ENCODE data around the gene ABCC1.

ABCC1 gene

DNA sequence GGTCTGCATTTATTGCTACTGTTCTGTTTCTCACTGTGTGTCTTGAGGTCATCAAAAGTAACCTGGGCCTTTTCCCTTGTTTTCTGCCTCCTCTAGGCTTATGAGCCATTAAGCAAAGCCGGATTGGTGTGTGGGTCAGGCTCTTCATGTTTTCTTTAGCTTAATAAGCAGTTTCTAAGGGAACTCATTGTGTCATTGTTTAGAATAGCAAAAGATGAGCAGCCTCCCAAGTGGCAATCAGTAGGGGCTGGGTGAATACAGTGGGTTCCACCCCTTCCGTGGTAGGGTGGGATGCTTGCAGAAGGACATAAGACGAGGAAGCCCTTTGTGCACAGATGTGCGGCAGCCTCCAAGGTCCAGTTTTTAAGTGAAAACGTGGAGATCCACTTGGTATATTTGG, 34.5 kb downstream of the ABCC1 start (continued):
- TF ChIP-seq, protein P1, sequence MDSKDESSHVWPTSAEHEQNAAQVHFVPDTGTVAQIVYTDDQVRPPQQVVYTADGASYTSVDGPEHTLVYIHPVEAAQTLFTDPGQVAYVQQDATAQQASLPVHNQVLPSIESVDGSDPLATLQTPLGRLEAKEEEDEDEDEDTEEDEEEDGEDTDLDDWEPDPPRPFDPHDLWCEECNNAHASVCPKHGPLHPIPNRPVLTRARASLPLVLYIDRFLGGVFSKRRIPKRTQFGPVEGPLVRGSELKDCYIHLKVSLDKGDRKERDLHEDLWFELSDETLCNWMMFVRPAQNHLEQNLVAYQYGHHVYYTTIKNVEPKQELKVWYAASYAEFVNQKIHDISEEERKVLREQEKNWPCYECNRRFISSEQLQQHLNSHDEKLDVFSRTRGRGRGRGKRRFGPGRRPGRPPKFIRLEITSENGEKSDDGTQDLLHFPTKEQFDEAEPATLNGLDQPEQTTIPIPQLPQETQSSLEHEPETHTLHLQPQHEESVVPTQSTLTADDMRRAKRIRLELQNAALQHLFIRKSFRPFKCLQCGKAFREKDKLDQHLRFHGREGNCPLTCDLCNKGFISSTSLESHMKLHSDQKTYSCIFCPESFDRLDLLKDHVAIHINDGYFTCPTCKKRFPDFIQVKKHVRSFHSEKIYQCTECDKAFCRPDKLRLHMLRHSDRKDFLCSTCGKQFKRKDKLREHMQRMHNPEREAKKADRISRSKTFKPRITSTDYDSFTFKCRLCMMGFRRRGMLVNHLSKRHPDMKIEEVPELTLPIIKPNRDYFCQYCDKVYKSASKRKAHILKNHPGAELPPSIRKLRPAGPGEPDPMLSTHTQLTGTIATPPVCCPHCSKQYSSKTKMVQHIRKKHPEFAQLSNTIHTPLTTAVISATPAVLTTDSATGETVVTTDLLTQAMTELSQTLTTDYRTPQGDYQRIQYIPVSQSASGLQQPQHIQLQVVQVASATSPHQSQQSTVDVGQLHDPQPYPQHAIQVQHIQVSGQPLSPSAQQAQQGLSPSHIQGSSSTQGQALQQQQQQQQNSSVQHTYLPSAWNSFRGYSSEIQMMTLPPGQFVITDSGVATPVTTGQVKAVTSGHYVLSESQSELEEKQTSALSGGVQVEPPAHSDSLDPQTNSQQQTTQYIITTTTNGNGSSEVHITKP (tag by site-specific recombination; IDR thresholded peaks at IDR 0.05), result no peak
- TF ChIP-seq ZNF510 (tag by site-specific recombination; IDR thresholded peaks at IDR 0.05; ENCODE audit: insufficient replicate concordance) (no peak), ZNF660 (tag by site-specific recombination; IDR thresholded peaks at IDR 0.05) (peak; percentile 47; the same call in 1 of the 2 replicates), ZNF701 (tag by site-specific recombination; IDR thresholded peaks at IDR 0.05) (no peak)
- TF ChIP-seq, protein P2, sequence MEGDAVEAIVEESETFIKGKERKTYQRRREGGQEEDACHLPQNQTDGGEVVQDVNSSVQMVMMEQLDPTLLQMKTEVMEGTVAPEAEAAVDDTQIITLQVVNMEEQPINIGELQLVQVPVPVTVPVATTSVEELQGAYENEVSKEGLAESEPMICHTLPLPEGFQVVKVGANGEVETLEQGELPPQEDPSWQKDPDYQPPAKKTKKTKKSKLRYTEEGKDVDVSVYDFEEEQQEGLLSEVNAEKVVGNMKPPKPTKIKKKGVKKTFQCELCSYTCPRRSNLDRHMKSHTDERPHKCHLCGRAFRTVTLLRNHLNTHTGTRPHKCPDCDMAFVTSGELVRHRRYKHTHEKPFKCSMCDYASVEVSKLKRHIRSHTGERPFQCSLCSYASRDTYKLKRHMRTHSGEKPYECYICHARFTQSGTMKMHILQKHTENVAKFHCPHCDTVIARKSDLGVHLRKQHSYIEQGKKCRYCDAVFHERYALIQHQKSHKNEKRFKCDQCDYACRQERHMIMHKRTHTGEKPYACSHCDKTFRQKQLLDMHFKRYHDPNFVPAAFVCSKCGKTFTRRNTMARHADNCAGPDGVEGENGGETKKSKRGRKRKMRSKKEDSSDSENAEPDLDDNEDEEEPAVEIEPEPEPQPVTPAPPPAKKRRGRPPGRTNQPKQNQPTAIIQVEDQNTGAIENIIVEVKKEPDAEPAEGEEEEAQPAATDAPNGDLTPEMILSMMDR (tag by site-specific recombination; IDR thresholded peaks at IDR 0.05), result no peak

DNA sequence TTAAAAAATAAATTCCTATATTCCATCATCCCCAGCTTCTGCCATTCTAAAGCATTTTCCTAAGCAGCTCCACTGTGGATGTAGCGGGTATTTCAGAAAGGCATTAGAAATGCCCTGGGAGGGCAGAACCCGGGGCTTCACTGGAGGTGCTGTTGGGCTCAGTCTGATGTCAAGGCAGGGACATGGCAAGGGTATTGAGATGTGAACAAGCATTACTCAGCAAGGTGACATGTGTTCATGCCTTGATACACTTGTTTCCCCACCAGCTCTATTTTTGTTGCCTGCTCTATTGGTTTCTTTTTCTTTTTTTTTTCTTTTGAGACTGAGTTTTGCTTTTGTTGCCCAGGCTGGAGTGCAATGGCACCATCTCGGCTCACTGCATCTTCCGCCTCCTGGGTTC, 35.7 kb downstream of the ABCC1 start:
- ChIA-PET POLR2A (interaction anchor here (1.1 kb wide), 1 partner anchor 97 kb away, joined by 3 read pairs; the partner anchor contains the start of gene CEP20), CTCF (interaction anchor here (0.6 kb wide), 1 partner anchor 209 kb away, joined by 5 read pairs; no protein-coding TSS in a partner anchor)
- Histone ChIP-seq H3K36me3 (ENCODE audit: control insufficient read depth in 2 of 2, insufficient read depth in 1 of 2, low read length in 2 of 2) (no peaks in the 10 kb centered on the region), H3K9me3 (ENCODE audit: control insufficient read depth, insufficient read depth, low read depth, low read length) (no peaks in the 10 kb centered on the region), H3K27ac (ENCODE audit: extremely low read depth, low read depth, low read length) (no peak overlapping the region), H3K4me3 (ENCODE audit: low read depth, low read length) (no peak overlapping the region), H3K4me1 (ENCODE audit: control insufficient read depth, insufficient read depth, low read length) (peaks cover 16% of the 10 kb centered on the region)
- TF ChIP-seq MEIS1 (CRISPR knock-in tag; IDR thresholded peaks at IDR 0.05; ENCODE audit: borderline replicate concordance) (no peak), ZNF48 (tag by site-specific recombination; IDR thresholded peaks at IDR 0.05) (no peak), KLF1 (tag by site-specific recombination; IDR thresholded peaks at IDR 0.05) (no peak), ZNF324 (tag by site-specific recombination; IDR thresholded peaks at IDR 0.05) (no peak), HOXA7 (CRISPR knock-in tag; IDR thresholded peaks at IDR 0.05; ENCODE audit: borderline replicate concordance) (no peak), ZNF610 (tag by site-specific recombination; IDR thresholded peaks at IDR 0.05; ENCODE audit: borderline replicate concordance) (no peak), ZNF621 (tag by site-specific recombination; IDR thresholded peaks at IDR 0.05) (no peak), BCL11B (tag by site-specific recombination; IDR thresholded peaks at IDR 0.05; ENCODE audit: low read depth) (no peak), ZFHX2 (tag by site-specific recombination; conservative IDR thresholded peaks at IDR 0.05) (no peak), ZNF426 (tag by site-specific recombination; IDR thresholded peaks at IDR 0.05) (no peak), YY2 (tag by site-specific recombination; IDR thresholded peaks at IDR 0.05) (no peak), ZNF776 (tag by site-specific recombination; IDR thresholded peaks at IDR 0.05; ENCODE audit: borderline replicate concordance) (no peak)
- TF ChIP-seq, protein P3, sequence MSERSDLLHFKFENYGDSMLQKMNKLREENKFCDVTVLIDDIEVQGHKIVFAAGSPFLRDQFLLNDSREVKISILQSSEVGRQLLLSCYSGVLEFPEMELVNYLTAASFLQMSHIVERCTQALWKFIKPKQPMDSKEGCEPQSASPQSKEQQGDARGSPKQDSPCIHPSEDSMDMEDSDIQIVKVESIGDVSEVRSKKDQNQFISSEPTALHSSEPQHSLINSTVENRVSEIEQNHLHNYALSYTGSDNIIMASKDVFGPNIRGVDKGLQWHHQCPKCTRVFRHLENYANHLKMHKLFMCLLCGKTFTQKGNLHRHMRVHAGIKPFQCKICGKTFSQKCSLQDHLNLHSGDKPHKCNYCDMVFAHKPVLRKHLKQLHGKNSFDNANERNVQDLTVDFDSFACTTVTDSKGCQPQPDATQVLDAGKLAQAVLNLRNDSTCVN (tag by site-specific recombination; optimal IDR thresholded peaks at IDR 0.05), result no peak
- TF ChIP-seq, protein P4, sequence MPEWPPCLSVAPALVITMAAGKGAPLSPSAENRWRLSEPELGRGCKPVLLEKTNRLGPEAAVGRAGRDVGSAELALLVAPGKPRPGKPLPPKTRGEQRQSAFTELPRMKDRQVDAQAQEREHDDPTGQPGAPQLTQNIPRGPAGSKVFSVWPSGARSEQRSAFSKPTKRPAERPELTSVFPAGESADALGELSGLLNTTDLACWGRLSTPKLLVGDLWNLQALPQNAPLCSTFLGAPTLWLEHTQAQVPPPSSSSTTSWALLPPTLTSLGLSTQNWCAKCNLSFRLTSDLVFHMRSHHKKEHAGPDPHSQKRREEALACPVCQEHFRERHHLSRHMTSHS (tag by site-specific recombination; IDR thresholded peaks at IDR 0.05), result no peak
- TF ChIP-seq, protein P5, sequence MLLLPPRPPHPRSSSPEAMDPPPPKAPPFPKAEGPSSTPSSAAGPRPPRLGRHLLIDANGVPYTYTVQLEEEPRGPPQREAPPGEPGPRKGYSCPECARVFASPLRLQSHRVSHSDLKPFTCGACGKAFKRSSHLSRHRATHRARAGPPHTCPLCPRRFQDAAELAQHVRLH (tag by site-specific recombination; IDR thresholded peaks at IDR 0.05), result no peak
- TF ChIP-seq, protein P6, sequence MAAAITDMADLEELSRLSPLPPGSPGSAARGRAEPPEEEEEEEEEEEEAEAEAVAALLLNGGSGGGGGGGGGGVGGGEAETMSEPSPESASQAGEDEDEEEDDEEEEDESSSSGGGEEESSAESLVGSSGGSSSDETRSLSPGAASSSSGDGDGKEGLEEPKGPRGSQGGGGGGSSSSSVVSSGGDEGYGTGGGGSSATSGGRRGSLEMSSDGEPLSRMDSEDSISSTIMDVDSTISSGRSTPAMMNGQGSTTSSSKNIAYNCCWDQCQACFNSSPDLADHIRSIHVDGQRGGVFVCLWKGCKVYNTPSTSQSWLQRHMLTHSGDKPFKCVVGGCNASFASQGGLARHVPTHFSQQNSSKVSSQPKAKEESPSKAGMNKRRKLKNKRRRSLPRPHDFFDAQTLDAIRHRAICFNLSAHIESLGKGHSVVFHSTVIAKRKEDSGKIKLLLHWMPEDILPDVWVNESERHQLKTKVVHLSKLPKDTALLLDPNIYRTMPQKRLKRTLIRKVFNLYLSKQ (tag by site-specific recombination; IDR thresholded peaks at IDR 0.05; ENCODE audit: borderline replicate concordance), result no peak
